Stimulated activated CD8-positive, alpha-beta memory T cell treated with anti-CD3 and anti-CD28 coated beads, Interleukin-12 subunit alpha, Interleukin-12 subunit beta, amount 100 ng/mL, for 1 hour (primary cell): ENCODE measurements around the gene POLA1.

Source experiments
- DNase-seq: peaks from one replicate; pipeline ENCODE4 v3.0.0-alpha.2; 2020; ENCODE audit warnings: low read depth

Gene POLA1

DNA sequence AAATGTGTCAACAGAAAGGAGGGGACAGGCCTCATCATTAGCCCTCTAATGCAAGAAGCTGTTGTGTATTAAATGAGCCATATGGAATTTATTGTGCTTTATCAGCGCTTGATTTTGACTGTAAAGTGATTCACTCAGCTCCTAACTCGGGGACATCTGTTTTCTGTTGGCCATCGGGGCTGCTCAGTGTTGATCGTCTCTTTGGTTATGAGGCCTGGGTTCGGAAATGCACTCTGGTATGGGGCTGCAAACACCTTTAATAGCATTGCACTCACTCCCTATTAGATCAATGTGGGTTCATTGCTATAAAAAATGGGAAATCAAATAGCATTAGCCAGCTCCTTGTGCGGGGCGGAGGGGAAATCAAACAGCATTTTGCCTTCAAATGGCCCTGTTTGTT, 315.7 kb downstream of the POLA1 start:
- no peak for DNase-seq

DNA sequence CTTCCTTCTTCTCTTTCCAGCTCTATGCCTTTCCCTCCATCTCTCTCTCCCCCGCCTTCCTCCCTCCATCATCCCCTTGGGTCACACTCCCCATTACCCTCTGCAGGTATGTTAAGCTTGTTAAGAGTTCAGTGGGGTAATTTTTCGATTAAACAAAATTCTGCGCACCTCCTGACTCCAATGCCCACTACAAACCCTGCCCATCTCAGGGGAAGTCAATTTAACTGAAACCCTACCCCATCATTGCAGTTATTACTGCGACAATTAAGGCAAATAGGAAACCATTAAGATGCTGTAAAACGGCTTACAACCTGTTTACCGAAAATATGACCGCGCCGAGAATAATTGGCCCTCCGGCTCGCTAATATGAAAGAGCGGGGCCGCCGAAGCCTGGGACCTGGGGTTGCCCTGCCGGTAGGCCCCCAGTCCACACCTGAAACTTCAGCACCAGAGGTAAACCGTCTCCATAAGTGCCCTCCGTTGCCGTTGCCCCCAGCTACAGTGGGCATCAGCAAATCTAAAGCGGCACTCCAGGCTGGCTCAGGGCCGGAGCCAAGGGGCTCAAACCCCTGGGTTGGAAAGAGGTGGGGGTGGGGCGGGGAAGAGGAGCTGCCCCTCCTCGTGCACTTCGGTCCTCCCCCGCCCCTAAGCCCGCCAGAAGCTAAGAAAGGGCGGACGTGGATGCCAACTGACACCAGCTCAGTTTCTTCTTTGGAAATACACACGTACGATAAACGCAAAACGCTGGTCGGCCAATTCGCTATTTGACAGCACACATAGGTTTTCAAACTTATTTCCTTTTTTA, 317.3 kb downstream of the POLA1 start:
- DNase-seq: no peak

DNA sequence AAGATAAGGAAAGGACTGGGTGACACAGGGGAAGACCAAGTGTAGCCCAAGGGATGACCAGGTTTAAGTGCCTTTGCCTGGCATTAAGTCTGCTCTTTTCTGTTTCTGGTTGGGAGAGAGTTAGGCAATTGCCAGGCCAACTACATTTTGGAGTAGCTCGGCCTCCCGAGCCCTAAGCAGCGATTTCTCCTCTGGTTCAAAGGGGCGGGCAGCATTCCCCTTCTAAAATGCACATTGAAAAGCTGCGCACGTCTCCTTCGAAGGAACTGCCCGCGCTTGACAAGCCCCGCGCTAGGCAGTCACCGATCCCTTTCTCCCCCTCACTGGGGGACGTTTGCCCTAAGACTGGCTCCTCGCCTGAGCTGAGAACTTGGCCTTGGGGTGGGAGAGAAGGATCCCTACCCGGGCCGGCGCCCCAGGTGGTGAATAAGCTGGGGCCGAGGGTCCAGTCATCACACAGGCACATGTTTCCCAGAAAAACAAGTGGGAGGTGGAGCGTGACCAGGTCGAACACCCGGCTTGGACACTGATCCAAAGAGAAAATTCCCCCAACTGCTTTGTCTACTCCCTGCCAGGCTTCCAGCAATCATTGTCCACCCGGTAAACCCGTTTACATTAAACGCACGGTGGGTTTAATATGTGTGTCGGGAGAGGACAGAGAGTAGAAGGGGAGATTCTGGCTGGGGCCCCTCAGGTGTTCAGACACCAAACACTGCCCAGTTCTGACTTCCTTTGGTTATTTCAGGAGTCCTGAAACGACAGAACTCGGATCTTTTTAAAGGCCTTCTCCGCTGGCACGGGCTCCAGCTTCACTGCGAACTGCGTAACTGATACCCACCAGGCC, 318.1 kb downstream of the POLA1 start:
- DNase-seq: no peak

DNA sequence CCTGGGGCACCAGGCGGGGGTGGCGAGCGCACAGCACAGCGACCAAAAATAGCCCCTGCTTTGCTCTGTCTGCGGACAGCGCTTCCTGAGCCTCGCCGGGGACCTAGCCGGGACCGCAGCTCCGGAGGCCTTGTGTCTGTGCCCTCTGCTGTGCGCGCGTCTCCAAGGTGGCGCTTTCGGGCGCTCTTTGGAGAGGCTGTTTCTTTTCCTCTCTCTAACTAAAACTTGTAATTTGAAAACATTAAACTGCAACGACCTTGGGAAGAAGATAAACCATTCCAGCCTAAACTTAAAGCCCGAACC, 318.7 kb downstream of the POLA1 start:
- no peak for DNase-seq

DNA sequence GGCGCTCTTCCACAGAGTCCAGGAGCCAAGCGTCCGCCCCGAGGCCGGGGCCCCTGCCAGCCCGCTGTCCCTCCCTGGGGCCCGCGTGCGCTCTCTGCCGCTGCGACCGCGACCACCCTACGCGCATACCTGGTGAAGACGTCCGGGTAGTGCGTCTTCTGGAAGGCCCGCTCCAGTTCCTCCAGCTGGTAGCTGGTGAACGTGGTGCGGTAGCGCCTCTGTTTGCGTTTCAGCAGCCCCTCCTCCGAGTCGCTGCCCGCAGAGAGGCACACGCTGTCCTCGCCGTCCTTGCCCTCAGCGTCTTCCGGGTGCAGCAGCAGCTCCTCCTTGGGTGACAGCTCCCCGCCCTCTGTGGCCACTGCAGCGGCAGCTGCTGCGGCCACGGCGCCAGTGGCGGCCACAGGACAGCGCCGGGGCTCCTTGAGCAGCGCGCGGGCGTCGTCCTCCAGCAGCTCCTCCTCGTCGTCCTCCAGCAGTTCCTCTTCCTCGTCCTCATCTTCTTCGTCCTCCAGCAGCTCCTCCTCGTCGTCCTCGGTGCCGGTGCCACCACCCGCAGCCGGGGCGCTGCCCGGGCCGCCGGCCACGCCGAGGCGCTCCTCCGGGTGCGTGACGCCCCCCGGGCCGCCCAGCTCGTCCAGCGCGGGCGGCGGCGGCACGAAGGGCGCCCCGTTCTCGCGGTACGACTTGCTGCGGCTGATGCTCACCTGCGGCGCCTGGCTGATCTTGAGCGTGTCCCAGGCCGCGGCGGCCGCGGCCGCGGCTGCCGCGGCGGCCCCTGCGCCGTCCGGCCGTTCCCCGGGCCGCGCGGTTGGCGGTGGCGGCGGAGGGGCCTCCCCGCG, 319.3 kb downstream of the POLA1 start:
- no peak for DNase-seq

DNA sequence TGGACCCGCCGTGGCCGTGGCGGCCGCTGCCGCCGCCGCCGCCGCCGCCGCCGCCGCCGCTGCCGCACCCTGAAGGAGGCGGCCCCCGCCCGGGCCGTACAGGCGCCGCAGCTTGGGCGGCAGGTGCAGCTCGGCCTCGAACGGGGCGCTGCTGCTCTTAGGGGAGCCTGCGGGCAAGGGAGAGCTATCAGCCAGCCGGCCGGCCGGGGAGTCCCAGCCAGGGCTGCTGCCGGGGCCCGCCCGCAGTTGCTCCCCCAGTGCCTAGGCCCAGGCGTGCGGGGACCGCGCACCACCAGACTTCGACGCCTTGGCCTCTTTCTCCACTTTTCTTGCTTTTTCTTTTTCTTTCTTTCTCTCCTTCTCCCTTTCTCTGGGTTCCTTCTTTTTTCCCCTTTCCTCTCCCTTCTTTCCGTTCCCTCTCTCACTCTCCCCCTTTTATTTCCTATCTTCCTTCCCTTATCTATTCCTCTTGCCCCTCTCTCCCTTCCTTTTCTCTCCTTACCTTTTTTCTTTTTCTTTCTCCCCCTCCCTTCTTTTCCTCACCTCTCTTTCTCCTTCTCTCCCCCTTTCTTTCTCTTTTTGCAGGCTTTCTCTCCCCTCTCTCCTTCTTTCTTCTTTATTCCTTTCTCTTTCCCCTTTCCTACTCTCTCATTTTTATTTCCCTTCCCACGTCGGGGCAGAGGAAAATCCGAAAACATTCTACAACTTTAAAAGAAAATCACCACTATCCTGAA, 320.1 kb downstream of the POLA1 start:
- DNase-seq: no peak

DNA sequence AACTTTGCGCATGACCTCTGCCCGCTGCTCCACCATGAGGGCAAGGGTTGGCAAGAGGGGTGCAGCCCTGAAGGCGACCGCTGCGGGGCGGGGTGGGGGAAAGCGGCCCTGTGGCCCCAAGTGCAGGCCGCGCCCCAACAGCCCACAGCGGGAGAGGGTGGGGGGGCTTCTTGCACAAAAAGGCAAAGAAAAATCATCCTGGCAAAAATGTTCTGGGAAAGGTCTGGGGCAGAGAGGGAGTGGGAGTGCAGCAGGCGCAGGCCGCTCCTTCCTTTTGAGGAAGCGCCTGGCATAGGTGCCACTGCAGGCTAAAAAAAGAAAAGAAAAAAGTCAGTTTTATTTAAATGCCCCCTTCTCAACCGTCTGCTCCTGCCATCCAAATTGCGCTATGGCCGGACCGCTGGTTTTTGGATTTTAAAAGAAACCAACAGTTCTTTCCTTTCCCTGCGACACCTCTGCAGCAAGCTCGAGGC, 320.7 kb downstream of the POLA1 start:
- no peak for DNase-seq

DNA sequence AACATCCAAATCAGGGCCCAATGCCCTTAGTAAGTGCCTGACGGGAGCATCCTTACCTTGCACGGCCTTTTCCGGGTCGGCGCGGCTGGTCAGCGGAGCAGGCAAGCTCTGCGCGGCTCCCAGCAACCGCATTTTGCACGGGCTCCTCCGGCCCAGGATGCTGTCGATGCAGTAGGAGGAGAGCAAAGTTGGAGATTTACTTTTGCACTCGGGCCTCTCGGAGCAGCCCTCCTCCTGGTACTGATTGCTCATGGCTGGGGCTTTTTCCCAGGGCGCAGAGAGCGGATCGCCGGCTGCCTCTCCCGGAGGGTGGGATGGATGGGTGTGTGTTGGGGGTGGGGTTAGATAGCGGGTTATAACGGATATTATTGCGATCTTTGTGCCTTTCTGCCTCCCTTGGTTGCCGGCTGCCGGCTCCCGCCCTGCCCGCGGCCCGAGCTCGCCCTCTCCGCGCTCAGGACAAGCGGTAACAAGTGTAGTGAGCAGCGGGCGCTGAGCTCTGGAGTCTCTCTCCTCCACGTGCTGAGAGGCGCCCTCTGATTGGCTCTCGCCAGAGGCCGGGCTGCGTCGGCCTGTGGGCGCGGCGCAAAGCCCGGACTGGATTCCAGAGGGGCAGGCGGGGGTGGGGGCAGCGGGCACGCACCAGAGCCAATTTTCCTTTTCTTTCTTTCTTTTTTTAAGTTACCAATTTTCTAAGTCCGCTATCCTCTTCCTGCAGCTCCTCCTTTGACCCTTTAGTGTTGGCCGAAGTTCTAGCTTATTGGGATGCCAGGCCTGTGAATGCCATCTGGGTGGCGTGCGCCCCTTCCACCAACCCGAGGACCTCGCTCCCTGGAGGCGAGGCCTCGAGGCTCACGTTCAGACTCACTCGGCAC, 322.0 kb downstream of the POLA1 start, which contains the start of gene ARX:
TSS of gene ARX (minus strand) at position 480 of the 875 bp plus-strand sequence. CDS start at position 252, 228 bp downstream.
- DNase-seq: no peak

DNA sequence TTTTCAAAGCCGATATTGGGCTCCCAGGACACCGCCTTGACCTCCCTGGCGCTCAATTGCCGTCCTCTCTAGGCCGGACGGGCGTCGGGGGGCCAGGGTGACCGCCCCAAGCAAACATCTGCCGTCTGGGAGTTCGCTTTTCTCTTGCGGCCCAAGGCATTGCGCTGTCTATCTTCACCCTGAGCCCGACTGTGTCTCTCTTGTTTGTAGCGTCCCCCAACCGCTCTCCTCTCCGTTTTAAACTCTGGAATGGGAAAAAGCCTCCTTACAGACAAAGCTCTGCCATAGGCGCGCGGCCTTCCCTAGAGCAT, 322.6 kb downstream of the POLA1 start:
- no peak for DNase-seq

DNA sequence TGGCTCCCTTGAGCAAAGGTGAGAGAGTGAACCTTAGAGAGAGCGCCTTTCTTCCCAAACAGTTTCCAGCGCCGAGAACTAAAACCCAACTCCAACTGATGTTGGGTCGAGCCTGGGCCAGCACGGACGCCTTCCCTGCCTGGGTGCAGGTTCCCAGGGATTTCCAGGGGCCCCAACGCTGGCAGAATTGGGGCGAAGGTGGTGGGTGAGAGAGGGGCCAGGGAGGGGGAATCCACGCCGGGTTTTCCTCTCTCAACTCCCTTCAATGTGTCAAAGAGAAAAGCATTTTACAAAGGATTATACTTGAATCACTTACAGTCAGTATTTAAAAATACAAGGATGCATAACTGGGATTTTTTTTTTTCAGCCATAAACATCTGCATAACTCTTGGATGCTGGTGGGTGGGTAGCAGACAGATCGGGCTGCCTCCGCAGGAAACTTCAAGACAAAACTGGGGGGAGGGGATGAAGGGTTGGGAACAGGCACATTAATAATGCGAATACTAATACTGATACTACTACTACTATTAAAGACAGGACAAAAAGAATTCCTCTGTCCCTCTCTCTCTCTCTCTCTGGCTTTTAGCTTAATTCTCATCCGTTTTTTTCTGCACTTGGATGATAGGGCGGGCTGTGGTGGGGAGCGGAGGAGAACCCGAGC, 323.4 kb downstream of the POLA1 start:
- no peak for DNase-seq

DNA sequence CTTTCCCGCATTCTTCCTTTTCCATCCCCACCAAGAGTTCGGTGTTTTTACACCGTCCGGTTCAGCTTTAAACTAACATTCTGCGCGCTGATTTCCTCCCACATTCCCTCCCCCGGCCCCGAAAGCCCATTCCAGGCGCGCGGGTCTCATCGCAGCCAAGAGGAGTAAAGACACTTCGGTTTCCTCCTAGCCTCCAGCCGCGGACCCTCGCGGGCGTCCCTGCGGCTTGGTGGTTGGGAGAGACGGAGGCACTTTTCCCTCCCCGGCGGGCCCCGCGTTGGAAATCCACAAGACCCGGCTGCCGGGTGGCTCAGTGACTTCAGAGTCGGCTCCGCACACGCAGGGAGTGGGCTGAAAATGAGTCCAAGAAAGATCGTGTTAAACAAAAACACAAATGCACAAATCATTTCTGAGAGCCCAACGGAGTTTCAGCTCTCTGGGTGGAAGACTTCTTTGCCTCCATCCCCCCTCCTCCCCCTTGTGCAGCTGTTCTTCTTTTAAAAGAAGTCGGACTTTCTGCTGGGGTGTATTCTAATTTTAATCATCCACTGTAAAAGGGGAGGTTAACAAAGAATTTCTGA, 324.0 kb downstream of the POLA1 start:
- DNase-seq: no peak

DNA sequence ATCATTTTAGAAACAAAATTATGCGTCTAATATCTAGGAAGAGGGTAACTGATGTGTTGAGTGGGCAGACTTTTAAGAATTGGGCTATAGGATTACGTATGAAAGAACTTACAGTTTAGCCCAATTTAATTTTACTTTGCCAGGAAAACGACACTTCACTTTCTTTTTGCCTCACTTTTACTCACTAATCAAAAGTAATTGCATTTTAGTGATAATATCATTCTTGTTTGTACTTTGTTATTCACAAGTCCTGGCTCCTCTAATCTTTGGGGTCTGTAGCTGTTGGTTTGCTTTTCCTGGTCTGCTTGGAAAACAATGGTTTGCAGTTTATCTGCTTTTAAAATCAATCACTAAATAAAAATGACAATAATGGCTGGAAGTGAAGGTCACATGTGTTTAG, 325.0 kb downstream of the POLA1 start:
- DNase-seq: no peak

DNA sequence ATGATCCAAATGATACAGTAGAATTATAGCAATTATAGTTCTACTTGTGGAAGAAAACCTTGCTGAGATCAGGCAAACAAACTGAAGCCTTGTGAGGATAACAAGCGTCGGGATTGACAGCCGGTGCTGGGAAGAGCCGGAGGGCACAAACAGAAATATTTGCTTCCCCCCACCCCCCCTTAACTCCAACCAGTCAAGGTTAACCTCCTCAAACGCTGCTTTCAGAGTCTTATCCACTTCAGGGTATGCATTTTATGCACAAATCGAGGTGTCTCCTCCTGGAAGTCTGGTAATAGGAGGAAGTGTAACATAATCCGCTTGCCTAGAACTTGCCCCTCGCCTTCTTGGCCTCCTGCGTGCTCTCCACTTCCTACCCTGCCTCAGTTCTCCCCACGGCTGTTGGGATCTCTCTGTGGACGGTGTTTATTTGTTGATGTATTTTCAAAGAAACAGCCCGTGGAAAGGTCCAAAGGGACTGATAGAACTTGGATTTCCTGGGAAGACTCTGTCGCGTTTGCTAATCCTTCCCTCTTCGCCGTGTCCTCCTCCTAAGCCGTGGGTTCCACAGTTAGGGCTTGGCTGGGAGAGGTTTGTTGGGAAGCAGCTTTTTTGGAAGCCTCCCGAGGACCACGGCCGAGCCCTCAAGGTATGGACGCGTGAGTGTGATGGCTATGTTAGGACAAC, 326.1 kb downstream of the POLA1 start:
- DNase-seq: no peak

DNA sequence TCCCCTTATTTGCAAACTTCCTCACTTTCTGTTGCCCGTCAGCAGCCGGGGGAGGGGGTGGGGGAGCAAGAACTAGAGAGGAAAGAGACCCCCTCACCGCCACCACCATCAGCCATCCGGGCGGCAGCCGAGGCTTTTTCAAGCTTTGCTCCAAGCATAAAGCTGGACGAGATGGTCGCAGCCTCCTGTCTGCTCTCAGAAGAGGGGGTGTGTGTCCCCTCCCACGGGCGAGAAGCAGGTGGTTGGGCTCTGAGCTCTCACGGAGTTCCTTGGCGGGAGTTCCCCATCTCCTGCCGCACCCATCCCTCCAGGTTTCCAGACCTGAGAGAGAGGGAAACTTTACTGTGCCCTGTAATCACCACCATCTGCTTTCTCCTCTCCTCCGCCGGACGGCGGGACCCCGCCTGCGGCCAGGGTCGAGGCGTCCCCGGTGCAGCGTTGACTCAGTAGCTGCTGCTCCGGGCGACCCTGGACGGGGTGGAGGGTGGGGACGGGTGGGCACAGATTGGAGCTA, 326.7 kb downstream of the POLA1 start:
- no peak for DNase-seq

DNA sequence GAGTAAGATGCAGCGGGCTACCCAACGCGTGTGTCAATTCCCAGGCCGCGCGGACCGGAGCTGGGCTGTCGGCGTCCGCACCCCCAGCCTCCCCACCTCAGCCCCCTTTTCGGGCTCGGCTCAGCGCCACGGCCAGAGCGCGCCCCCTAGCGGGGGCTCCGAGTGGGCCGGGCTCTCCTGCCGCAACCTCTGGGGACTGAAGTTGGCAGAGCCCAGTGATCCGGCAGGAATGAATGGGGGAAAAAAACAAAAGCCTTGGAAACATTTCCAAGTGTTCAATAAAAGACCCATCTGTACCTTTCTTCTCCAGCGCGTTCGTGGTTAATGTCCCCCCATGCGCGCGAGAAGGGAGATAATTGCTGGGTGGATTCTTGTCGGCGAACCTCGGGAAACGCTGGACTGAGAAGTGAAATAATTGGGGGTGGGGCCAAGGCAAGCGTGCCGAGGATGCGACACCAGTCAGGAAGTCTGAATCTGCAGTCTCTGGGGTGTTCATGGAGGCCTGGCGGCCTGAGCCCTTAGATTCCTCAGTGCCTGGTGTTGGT, 327.3 kb downstream of the POLA1 start:
- peak; percentile 2 for DNase-seq

DNA sequence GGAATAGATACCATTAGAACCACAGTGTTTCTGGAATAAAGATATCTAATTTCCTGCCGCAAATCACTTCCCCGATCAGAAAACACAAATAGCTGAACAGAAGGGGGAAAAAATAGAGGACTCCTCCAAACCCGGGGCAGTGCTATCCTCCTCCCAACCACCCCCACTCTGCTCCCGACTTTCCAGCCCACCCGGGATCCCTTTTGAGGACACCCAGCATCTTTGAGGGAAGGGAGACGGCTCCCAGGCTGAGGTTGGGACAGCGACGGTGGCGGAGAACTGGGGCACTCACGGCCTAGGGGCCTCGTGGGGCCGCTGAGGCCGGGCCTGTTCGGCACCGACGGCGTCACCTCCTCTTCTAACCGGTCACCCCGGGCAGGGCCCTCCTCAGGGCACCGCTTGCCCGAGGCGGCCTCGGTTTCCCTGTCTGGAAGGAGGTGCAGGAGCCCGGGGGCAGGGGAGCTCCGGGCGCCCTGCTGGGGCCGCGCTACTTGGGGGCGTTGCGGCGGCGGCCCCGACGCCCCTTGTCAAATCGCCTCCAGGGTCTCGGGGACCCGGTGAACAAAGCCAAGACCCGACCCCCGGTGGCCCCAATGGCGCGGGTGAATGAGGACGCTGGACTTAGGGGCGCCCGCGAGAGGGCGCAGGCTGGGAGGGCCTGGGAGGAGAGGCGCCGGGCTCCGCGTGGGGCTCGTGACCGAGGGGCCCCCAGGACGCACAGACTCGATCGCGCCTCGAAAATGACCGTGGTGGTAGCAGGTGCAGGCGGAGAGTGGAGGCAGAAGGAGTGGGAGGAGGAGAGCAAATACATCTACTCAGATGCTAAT, 329.0 kb downstream of the POLA1 start:
- DNase-seq: no peak

DNA sequence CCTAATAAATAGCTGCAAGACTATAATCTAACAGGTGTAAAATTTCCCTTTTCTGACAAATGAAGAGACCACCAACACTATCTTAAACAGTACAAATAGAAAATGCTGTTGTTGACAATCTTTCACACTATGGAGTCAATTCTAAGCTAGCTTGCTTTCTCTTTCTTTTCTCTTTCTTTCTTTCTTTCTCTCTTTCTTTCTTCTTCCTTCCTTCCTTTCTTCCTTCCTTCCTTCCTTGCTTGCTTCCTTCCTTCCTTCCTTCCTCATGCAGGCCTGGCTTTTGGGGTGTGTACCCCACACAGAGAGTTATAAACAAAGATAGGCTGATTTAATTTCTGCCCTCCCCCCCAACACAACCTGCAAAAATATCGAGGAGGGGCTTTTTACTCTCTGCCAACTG, 330.2 kb downstream of the POLA1 start:
- no peak for DNase-seq

DNA sequence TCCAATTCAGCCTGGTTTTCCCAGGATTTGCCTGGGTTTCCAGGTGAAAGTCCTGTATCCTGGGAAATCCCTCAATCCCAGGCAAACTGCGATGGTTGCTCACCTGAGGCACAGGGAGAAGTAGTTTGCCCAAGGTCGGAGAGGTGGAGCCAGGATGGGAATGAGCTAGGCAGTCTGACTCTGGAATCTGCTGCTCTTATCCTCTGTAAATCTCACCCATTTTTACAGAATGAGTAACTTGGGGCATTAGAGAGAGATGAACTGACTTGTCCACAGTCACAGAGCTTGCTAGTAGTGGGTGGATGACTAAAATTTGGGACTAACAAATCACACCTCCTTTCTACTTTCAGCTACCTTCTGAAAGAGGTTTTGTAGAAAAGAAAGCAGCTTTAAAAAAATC, 331.9 kb downstream of the POLA1 start:
- no peak for DNase-seq
